ENCODE results near the gene SPA17. TPM values are rescaled to one million over a fixed set of nuclear protein-coding genes. Genes with fewer than 3 reads are reported as not detected.

SPA17 gene
- polyA plus RNA-seq, 3 donors = 0.75 to 6.7 (median 4.2) TPM

- TF ChIP-seq CTCF (IDR thresholded peaks at IDR 0.05) = no peak
- no peaks in the 10 kb centered on the region for H4K20me1 ChIP-seq (ENCODE audit: insufficient read depth, low read length)
- H3K9ac ChIP-seq (ENCODE audit: insufficient read depth, low read length, poor library complexity, severe bottlenecking) = no peak overlapping the region
- peaks cover 26 to 28% of the 10 kb centered on the region in 2 donors for H3K4me1 ChIP-seq (ENCODE audit: control insufficient read depth in 1 of 2, insufficient read depth in 2 of 2, low read length in 2 of 2)
- H3K27me3 ChIP-seq (ENCODE audit: control insufficient read depth in 2 of 2, insufficient read depth in 2 of 2, low read length in 2 of 2) = no peaks in the 10 kb centered on the region
- intact Hi-C loops (cut with micrococcal nuclease) = no loop called here
- Mint-ChIP-seq H3K4me3 (no peak overlapping the region), H3K27ac (no peak overlapping the region), H3K9me3 (peaks cover 0 to 2% (median 0%) of the 10 kb centered on the region in 7 donors), H3K36me3 (no peaks in the 10 kb centered on the region), H3K4me1 (peaks cover 30% of the 10 kb centered on the region), H3K27me3 (ENCODE audit: low read depth in 3 of 3) (no peaks in the 10 kb centered on the region)
- H3K36me3 ChIP-seq (replicated peaks in 1 of 2; ENCODE audit: control insufficient read depth in 1 of 2, insufficient read depth in 2 of 2, low read length in 2 of 2) = no peaks in the 10 kb centered on the region
- no peak for DNase-seq
- no peaks in the 10 kb centered on the region for H3K79me2 ChIP-seq (ENCODE audit: insufficient read depth, low read length)
- no peak overlapping the region for H3K4me2 ChIP-seq (replicated peaks; ENCODE audit: extremely low read depth, low read length, poor library complexity, severe bottlenecking)
- H3K27ac ChIP-seq (ENCODE audit: low read depth in 1 of 2, low read length in 2 of 2) = no peak overlapping the region
- H2AFZ ChIP-seq (ENCODE audit: insufficient read depth, low read depth, low read length, poor library complexity, severe bottlenecking) = peak overlapping the region; percentile 19
- no CpG with 5 or more reads among the region's 2 CpGs for WGBS (ENCODE audit: insufficient coverage)
- H3K4me3 ChIP-seq (replicated peaks in 1 of 3; ENCODE audit: low read depth in 2 of 3, low read length in 3 of 3) = no peak overlapping the region
- no peaks in the 10 kb centered on the region for H3K9me3 ChIP-seq (replicated peaks in 1 of 2; ENCODE audit: control insufficient read depth in 1 of 2, insufficient read depth in 1 of 2, low read length in 2 of 2)
These were observed 2.7 kb downstream of the SPA17 start for GRCh38 chr11:124676386-124676785.

GRCh38 chr11:124678416-124678815 is 4.7 kb downstream of the SPA17 start:
- Histone ChIP-seq H3K79me2 (ENCODE audit: insufficient read depth, low read length) (no peaks in the 10 kb centered on the region), H2AFZ (ENCODE audit: insufficient read depth, low read depth, low read length, poor library complexity, severe bottlenecking) (no peak overlapping the region)
- H3K27ac Mint-ChIP-seq = no peak overlapping the region

More at GRCh38 chr11:124678416-124678815, 4.7 kb downstream of the SPA17 start:
- no peaks in the 10 kb centered on the region for H3K27me3 Mint-ChIP-seq (ENCODE audit: low read depth in 3 of 3)
- Histone ChIP-seq H3K36me3 (replicated peaks in 1 of 2; ENCODE audit: control insufficient read depth in 1 of 2, insufficient read depth in 2 of 2, low read length in 2 of 2) (no peaks in the 10 kb centered on the region), H3K9me3 (replicated peaks in 1 of 2; ENCODE audit: control insufficient read depth in 1 of 2, insufficient read depth in 1 of 2, low read length in 2 of 2) (peaks cover 0 to 17% of the 10 kb centered on the region in 2 donors), H3K4me2 (replicated peaks; ENCODE audit: extremely low read depth, low read length, poor library complexity, severe bottlenecking) (no peak overlapping the region), H3K27ac (ENCODE audit: low read depth in 1 of 2, low read length in 2 of 2) (no peak overlapping the region), H4K20me1 (ENCODE audit: insufficient read depth, low read length) (no peaks in the 10 kb centered on the region), H3K4me3 (replicated peaks in 1 of 3; ENCODE audit: low read depth in 2 of 3, low read length in 3 of 3) (no peak overlapping the region), H3K4me1 (ENCODE audit: control insufficient read depth in 1 of 2, insufficient read depth in 2 of 2, low read length in 2 of 2) (peaks cover 15 to 18% of the 10 kb centered on the region in 2 donors), H3K9ac (ENCODE audit: insufficient read depth, low read length, poor library complexity, severe bottlenecking) (no peak overlapping the region), H3K27me3 (ENCODE audit: control insufficient read depth in 2 of 2, insufficient read depth in 2 of 2, low read length in 2 of 2) (no peaks in the 10 kb centered on the region)
- DNase-seq = no peak
- TF ChIP-seq CTCF (IDR thresholded peaks at IDR 0.05) = no peak
- H3K4me1 Mint-ChIP-seq = peaks cover 17% of the 10 kb centered on the region
- WGBS (ENCODE audit: insufficient coverage) = 100% methylated on average over 2 of the region's 5 CpGs
- intact Hi-C loops (cut with micrococcal nuclease) = no loop called here
- H3K9me3 Mint-ChIP-seq = peaks cover 7 to 16% (median 14%) of the 10 kb centered on the region in 7 donors
- H3K4me3 Mint-ChIP-seq = no peak overlapping the region
- H3K36me3 Mint-ChIP-seq = peaks cover 2 to 8% of the 10 kb centered on the region in 2 donors

Measured in CD14-positive monocyte (primary cell).